ENCODE results near the gene BLOC1S3. TPM values are rescaled to one million over a fixed set of nuclear protein-coding genes. Genes with fewer than 3 reads are reported as not detected.

The BLOC1S3 gene
- total and polyA plus RNA-seq, 2 of the 4 experiments (the other 2 are of a cell fraction), result 1.1 to 4.9 TPM

- no peak overlapping the region for H4K91ac ChIP-seq (ENCODE audit: insufficient read depth, low read depth, low read length)
- dilution Hi-C loops (cut with HindIII; ENCODE audit: low sequenced_read_pairs, unreplicated experiment) (no loop called here), in situ Hi-C loops (cut with MboI; ENCODE audit: low sequenced_read_pairs) (no loop called here), intact Hi-C loops (cut with micrococcal nuclease) (no loop called here)
- no peak overlapping the region for H3K4me2 ChIP-seq (ENCODE audit: low read depth, low read length)
- H3K9me3 ChIP-seq (ENCODE audit: control insufficient read depth, insufficient read depth, low read length), result no peaks in the 10 kb centered on the region
- H4K8ac ChIP-seq (ENCODE audit: low read depth in 2 of 2, low read length in 2 of 2), result no peak overlapping the region
- H2BK120ac ChIP-seq (ENCODE audit: low read depth, low read length), result no peak overlapping the region
- H3K56ac ChIP-seq (ENCODE audit: extremely low read depth, insufficient read depth, low read length), result no peak overlapping the region
- no peaks in the 10 kb centered on the region for H3K9me1 ChIP-seq (ENCODE audit: insufficient read depth, low read length)
- WGBS, 2 experiments (ENCODE audit: extremely low coverage in 2 of 2, insufficient read length in 1 of 2), result 68% methylated on average over 5 of the region's 6 CpGs; no CpG with 5 or more reads in 1 of the 2 experiments
- H3K79me1 ChIP-seq (ENCODE audit: low read depth in 1 of 2, low read length in 2 of 2), result no peaks in the 10 kb centered on the region
- no peak overlapping the region for H3K23ac ChIP-seq (ENCODE audit: low read depth, low read length)
- H2BK15ac ChIP-seq (ENCODE audit: low read depth, low read length), result no peak overlapping the region
- no peaks in the 10 kb centered on the region for H3K27me3 ChIP-seq (ENCODE audit: control insufficient read depth, insufficient read depth, low read length)
- H3K4ac ChIP-seq (ENCODE audit: low read depth, low read length), result no peak overlapping the region
- no peak overlapping the region for H3K4me3 ChIP-seq (ENCODE audit: insufficient read depth, low read depth, low read length)
- H3K9ac ChIP-seq (ENCODE audit: low read depth, low read length), result no peak overlapping the region
- H3K27ac ChIP-seq (ENCODE audit: insufficient read depth, low read length), result no peak overlapping the region
- no peaks in the 10 kb centered on the region for H3K36me3 ChIP-seq (ENCODE audit: control insufficient read depth, insufficient read depth, low read length)
- no peak overlapping the region for H4K5ac ChIP-seq (ENCODE audit: low read depth, low read length)
- no peak overlapping the region for H2BK20ac ChIP-seq (ENCODE audit: low read depth, low read length)
- no peak overlapping the region for H3K14ac ChIP-seq (replicated peaks; ENCODE audit: low read depth, low read length)
- ChIA-PET POLR2A (ENCODE audit: unreplicated experiment) (interaction anchor here (0.6 kb wide), 1 partner anchor 16 kb away, joined by 15 read pairs; no protein-coding TSS in a partner anchor), CTCF (interaction anchor here (0.8 kb wide), 1 partner anchor 12 kb away, joined by 3 read pairs; no protein-coding TSS in a partner anchor)
- no peak for ATAC-seq (ENCODE audit: low read depth)
- H2BK5ac ChIP-seq (ENCODE audit: low read depth, low read length, poor library complexity, severe bottlenecking), result no peak overlapping the region
- no peak for DNase-seq
- no peaks in the 10 kb centered on the region for H4K20me1 ChIP-seq (ENCODE audit: insufficient read depth, low read length)
- H3K4me1 ChIP-seq (ENCODE audit: control insufficient read depth, insufficient read depth, low read length), result no peaks in the 10 kb centered on the region
- TF ChIP-seq ELK1 (IDR thresholded peaks at IDR 0.05; ENCODE audit: borderline replicate concordance, low read depth, low read length), result no peak
- TF ChIP-seq POLR2A (IDR thresholded peaks at IDR 0.05; ENCODE audit: low read depth, low read length), result no peak
- TF ChIP-seq RFX5 (IDR thresholded peaks at IDR 0.05; ENCODE audit: low read depth, low read length), result no peak
- TF ChIP-seq FOS (IDR thresholded peaks at IDR 0.05; ENCODE audit: low read depth, low read length), result no peak
- TF ChIP-seq BHLHE40 (IDR thresholded peaks at IDR 0.05; ENCODE audit: low read depth, low read length), result no peak
- H3K18ac ChIP-seq (ENCODE audit: low read depth, low read length), result no peak overlapping the region
- no peak overlapping the region for H2AFZ ChIP-seq (replicated peaks; ENCODE audit: low read length, poor library complexity)
- no peak overlapping the region for H2AK5ac ChIP-seq (ENCODE audit: low read depth, low read length)
- BruUV-seq (replicated peaks), result no TSS peak
- no peak overlapping the region for H2AK9ac ChIP-seq (replicated peaks; ENCODE audit: low read depth, low read length, poor library complexity)
Observed at GRCh38 chr19:45202637-45203036, 24.1 kb downstream of the BLOC1S3 start.
